ENCODE measurements around the gene BBS9. TPM values are rescaled to one million over a fixed set of nuclear protein-coding genes. Genes with fewer than 3 reads are reported as not detected.

The BBS9 gene
- total and polyA plus RNA-seq, 12 donors, result 4.1 to 44.0 (median 10.0) TPM

- intact Hi-C loops (cut with DNase I), result no loop called here
Measured at GRCh38 chr7:33336820-33337219, 207.5 kb downstream of the BBS9 start.

GRCh38 chr7:33339074-33339790 is 209.9 kb downstream of the BBS9 start:
- TF ChIP-seq CTCF (IDR thresholded peaks at IDR 0.05), result no peak
- Histone ChIP-seq H3K27me3 (no peaks in the 10 kb centered on the region), H3K4me1 (no peaks in the 10 kb centered on the region), H3K36me3 (peaks cover 0 to 5% (median 0%) of the 10 kb centered on the region in 9 donors), H3K9me3 (no peaks in the 10 kb centered on the region), H3K4me3 (no peak overlapping the region), H3K27ac (no peak overlapping the region)
- 70 to 75% methylated on average over 3 of the region's 3 CpGs for WGBS, 2 donors
- no peak for DNase-seq
- ATAC-seq, result no peak
- intact Hi-C loops (cut with DNase I), result no loop called here

More at GRCh38 chr7:33336820-33337219, 207.5 kb downstream of the BBS9 start:
- WGBS, 2 donors, result 92% methylated on average over 2 of the region's 2 CpGs
- H3K4me3 ChIP-seq, result no peak overlapping the region
- ATAC-seq, result no peak
- no peaks in the 10 kb centered on the region for H3K27me3 ChIP-seq
- no peak overlapping the region for H3K27ac ChIP-seq
- peaks cover 0 to 5% (median 0%) of the 10 kb centered on the region in 9 donors for H3K36me3 ChIP-seq
- no peaks in the 10 kb centered on the region for H3K4me1 ChIP-seq
- no peaks in the 10 kb centered on the region for H3K9me3 ChIP-seq
- DNase-seq, result no peak
- TF ChIP-seq CTCF (IDR thresholded peaks at IDR 0.05), result no peak

- peaks cover 0 to 37% (median 0%) of the 10 kb centered on the region in 9 donors for H3K36me3 ChIP-seq
- intact Hi-C loops (cut with DNase I), result no loop called here
- WGBS, 2 donors, result 96 to 98% methylated on average over 3 of the region's 3 CpGs
Measured at GRCh38 chr7:33346055-33346454, 216.7 kb downstream of the BBS9 start.

GRCh38 chr7:33350577-33350976 is 221.2 kb downstream of the BBS9 start:
- Histone ChIP-seq H3K4me1 (no peaks in the 10 kb centered on the region), H3K27ac (no peak overlapping the region), H3K4me3 (no peak overlapping the region), H3K36me3 (peaks cover 0 to 32% (median 0%) of the 10 kb centered on the region in 9 donors), H3K9me3 (no peaks in the 10 kb centered on the region), H3K27me3 (no peaks in the 10 kb centered on the region)
- WGBS, 2 donors, result 97 to 98% methylated on average over 7 of the region's 7 CpGs
- DNase-seq (no peak), ATAC-seq (no peak)
- intact Hi-C loops (cut with DNase I), result no loop called here
- no peak for TF ChIP-seq CTCF (IDR thresholded peaks at IDR 0.05)

More at GRCh38 chr7:33346055-33346454, 216.7 kb downstream of the BBS9 start:
- no peak for DNase-seq
- Histone ChIP-seq H3K27me3 (no peaks in the 10 kb centered on the region), H3K4me1 (no peaks in the 10 kb centered on the region), H3K4me3 (no peak overlapping the region), H3K9me3 (no peaks in the 10 kb centered on the region), H3K27ac (no peak overlapping the region)
- no peak for ATAC-seq
- TF ChIP-seq CTCF (IDR thresholded peaks at IDR 0.05), result no peak

All from heart right ventricle (tissue), 16 donors.